Stimulated activated CD4-positive, alpha-beta T cell treated with anti-CD3 and anti-CD28 coated beads, Interleukin-1b, Interleukin-23, amount 100 ng/mL, for 1 hour (primary cell): ENCODE results near the gene COL23A1.

ENCODE experiments used
- DNase-seq, 2 donors: peaks; one replicate each; pipeline ENCODE4 v3.0.0-alpha.2; 2020; ENCODE audit warnings: low read depth in 2 of 2

Gene COL23A1

GRCh38 chr5:178434016-178434761, 156.0 kb downstream of the COL23A1 start:
- no peak for DNase-seq

- no peak for DNase-seq
Observed at GRCh38 chr5:178433273-178433775, 156.9 kb downstream of the COL23A1 start.

DNA sequence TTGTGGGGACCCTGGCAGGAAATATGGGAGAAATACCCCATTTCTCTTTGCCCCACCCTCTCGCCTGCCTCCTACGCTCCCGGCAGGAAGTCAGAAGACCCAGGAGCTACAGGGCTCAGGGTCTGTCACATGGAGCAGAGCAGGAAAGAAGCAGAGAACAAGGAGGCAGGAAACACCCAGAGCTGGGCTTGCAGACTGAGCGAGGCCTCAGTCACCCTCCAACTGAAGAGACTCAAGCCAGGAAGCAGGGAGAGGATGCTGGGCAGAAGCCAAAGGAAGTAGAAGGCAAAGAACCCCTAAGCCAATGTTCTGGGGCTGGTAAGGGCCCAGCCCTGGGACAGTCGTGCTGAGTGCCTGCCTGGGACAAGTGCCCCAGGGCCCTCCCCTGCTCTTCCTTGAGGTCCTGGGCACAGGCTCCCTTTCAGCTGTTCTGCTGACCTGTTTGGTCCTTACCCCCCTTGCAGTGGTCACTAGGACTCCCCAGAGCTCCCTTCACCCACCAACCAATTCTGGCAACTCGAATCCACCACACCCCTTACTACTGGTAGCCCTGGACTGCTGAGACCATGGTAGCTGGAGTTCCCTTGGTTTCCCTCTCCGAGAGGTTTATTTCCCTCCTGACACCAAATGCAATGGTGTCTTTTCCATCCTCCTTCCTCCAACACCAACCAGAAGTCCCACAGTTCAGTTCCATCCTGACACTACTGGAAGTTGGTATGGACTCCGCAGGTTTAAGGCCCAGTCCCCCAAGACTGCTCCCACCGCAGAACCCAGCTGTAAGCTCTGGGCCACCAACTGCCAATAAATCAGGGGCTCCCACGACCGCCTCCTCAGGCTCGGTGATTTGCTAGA, 157.5 kb downstream of the COL23A1 start:
- no peak for DNase-seq

- DNase-seq = no peak
Observed at GRCh38 chr5:178431782-178432165, 158.4 kb downstream of the COL23A1 start.

DNA sequence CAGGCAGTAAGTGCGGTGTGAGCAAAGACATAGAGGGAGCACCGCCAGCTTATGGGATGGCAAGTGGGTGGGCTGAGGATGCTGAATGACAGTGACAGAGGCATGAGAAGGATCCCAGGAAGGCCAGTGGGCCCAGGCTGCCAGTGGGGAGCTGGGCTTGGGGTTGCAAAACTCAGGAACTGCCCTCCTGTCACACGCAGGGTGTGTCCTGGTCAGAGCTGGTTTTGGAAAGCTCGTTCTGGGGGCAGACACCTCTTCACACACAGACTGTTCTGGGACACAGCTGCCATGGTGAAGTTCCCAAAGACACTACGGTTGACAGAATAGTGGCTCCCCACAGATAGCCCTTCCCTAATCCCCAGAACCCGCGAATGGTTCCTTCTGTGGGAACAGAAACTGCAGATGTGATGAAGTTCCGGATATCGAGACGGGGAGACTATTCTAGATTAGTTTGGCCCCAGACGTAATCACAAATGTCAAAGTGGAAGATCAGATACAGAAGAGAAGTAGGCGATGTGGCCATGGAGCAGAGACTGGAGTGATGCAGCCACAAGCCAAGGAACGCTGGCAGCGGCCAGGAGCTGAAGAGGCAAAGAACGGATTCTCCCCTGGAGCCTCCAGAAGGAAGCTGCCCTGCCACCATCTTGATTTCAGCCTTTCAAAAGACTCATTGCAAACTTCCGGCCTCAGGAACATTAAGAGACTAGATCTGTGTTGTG, 159.0 kb downstream of the COL23A1 start:
- no peak for DNase-seq

- no peak for DNase-seq
Observed at GRCh38 chr5:178430186-178431062, 159.8 kb downstream of the COL23A1 start.

DNA sequence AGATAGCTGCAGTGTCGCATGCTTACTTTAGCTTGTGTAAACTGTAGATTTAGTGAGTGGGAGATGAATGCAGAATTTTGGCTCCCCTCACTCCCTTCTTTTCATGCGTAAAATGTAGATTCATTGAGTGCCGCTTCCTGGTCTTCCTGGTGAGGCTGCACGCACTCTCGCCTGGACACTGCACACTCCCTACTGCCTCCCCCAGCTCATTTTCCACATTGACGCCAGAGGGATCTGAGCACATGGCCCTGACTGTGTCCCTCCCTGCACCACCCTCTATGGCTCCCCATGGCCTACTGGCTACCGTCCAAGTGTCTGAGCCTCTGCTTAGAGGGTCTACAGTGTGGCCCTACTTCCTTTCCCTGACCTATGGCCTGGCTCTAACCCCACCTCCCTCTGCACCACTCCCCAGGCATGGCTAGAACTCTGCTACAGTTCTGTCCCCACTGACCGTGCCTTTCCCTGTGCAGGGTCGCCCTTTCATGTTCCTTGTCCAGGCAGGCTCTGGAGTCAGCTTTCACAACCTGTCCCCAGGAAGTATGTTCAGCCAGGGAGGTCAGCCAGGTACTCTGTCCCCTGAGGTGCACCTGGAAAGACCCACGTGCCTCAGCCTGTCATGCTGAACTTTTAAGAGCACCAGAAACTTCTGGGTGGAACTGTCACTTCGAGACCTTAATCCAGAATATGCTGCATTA, 160.6 kb downstream of the COL23A1 start:
- no peak for DNase-seq

DNA sequence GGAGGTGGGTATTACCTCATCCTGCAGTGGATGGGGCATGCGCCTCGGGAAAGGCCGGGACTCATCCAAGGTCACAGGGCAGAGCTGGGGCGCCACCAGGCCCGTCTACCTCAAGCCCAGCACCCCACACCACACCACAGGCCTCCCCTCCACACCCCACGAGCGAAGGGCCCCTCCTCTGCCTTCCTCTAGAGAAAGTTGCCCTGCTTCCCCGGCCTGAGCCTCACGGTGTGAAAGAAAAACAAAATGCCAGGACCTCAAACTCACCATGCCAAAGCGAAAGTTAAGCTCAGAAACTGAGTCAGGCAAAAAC, 161.1 kb downstream of the COL23A1 start:
- DNase-seq = no peak

DNA sequence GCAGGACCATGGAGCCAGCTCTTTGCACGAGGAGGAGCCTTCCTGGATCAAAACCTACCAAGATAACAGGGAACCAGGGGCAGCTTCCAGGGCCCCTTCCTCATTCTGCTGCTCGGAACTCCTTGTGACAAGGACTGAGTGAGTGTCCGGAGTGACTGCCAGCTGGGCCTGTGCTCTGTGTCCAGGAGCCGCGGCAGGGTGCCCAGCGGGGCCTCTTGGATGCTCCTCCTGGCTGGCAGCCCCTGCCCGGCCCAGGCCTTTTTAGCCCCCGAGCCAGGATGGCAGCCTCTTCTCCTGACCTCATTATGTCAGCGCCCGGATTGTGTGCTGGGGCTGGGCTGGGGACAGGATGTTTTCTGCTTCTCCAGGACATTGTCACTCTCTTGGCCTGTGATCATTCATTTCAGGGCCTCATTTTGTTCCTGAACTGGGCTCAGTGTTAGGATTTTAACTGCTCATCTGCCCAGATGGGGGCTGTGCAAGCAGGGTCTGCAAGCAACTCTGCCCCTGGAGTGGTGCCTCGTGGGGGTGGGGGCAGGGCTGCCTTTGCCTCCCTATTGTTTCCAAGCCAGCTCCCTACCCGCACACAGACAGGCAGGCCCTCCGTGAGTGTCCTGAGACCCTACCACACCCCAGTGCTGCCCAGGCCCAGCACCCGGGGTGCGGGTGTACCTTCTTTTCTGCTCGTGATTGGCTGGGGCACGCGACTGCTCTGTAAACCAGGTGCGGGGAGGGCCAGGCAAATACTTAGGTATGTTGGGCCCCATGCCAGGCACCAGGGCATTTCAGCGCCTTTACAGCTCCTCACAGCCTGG, 161.6 kb downstream of the COL23A1 start:
- no peak for DNase-seq

DNA sequence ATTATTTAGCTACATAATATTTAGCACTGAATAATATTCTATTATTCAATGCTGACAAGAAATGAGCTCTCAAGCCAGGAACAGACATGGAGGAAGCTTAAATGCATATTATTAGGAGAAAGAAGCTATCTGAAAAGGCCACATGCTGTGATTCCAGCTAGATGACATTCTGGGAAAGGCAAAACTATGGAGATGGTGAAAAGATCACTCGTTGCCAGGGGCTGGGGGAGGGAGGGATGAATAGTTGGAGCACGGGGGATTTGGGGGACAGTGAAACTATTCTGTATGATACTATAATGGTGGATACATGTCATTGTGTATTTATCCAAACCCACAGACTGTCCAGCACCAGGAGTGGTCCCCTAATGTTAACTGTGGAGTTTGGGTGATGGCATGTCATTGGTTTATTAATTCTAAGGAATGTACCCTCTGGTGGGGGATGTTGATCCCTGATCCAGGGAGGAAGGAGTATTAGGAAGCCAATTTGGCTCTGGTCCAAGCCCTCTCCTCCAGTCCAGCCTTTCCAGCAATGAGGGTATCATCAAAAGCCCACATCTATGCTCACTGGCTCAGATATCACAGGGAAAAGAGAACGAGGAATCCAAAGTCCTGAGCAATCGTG, 162.5 kb downstream of the COL23A1 start:
- DNase-seq = no peak

- DNase-seq = no peak
Observed at GRCh38 chr5:178426326-178427130, 163.7 kb downstream of the COL23A1 start.

DNA sequence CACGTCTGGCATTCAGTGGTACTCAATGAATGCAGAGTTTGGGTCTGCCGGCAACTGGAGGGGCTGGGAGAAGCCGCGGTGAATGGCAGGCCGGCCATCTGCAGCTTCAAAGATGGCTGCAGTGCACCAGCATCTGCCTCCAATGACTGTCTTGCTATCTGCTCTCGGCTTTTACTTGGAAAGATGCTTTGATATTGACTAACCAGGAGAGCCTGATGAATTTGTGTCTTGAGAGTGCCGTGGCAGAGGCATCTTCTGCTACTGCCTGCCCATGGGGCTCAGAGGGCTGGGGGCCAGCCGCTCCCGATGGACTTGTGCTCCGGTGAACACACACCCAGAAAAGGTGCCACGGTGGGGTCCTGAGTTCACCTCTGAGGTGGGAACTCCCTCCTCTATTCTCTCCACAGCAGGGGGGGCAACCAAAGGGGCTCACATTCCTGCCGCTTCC, 164.5 kb downstream of the COL23A1 start:
- no peak for DNase-seq

DNA sequence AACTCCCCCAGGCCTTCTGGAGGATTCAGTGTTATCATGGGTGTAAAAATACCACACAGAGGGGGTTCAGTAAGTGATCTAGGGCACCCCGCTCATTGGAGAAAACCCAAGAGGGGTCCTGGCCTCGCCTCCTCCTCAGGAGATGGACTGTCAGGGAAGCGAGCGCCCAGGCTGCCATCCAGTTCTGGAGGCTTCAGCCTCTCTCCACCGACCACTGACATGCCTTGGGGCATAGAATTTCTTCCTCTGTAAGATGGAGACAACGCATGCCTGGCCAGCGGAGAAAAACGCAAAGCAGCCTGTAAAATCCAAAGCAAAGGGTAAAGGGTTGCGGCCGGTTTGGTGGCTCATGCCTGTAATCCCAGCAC, 165.4 kb downstream of the COL23A1 start:
- DNase-seq = no peak

DNA sequence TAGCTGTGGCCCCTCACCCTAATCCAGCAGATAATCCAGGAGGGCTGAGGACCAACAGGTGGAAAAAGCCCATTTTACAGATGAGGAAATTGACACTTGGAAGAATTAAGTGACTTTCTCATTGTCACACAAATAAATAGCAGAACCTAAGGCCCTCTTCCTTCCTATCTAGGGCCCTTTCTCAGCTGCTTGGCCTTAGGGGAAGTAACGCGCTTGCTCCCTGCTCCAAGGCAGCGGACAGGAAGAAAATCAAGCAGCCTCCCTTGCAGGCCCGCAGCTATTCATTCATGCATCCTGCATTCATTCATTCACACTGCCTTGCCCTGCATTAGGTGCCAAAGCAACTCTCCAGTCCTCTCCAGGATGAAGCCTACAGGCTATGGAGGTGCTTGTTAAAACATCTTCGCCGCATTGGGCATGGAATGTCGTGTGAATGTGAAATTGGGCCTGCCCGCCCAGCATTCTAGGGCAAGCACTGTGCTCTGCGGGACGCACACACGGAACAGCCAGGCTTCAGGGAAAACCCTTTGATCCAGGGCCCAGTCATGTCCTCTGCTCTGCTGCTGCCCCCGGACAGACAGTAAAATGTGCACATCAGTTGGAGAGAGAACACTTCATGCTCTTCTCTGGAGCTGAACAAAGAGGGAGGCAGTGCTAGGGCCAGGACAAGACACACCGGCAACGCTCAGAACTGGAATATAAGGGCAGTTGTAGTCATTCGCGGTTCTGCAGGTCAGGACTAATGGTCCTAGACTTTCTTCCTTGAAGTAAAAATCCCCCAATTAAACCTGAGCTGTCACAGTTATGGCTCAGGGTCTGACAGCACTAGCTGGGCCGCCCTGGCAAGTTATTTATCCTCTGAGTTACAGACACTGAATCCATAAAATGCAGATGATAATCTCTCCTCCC, 166.0 kb downstream of the COL23A1 start:
- no peak for DNase-seq

DNA sequence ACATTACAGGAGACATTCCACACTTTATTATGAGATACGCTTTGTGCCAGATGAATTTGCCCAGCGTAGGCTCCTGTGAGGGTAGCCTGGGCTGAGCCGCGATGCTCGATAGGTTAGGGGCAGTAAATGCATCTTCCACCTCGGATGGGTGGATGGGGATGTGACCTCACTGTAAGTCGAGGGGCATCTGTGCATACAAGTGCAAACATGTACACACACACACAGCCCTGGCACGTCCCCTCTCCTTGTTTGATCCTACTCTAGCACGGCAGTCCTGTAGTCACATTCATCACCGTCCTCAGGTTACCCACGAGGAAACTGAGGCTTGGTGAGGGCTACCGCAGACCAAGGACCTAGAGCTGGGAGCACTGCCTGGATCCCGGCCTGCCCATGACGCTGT, 166.8 kb downstream of the COL23A1 start:
- no peak for DNase-seq

GRCh38 chr5:178422400-178422775, 167.8 kb downstream of the COL23A1 start:
- DNase-seq = no peak

DNA sequence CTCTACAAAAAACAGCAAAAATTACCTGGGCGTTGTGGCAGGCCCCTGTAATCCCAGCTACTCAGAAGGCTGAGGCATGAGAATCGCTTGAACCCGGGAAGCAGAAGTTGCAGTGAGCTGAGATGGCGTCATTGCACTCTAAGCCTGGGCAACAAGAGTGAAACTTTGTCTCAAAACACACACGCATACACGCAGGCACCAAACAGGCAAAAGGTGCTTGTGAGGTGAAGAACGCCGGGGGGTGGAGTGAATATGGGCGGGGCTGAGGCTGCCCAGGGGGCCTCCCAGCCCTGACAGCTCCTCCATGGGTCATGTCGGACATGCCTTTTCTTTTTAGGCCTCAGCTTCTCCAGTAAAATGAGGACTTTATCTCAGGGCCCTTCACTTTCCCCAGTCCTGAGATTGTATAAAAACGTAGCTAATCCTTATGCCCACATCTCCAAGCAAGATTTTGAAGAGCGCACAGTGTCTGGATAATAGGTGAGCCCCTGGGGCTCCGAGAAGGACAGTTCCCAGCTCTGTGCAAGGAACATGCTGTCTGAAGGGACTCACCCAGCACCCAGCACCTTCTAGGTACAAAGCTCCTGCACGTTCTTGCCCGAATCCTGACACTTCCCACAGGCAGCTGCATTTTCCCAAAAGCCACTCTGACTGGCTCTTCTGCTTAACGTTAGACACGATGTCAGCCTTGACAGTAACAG, 168.3 kb downstream of the COL23A1 start:
- no peak for DNase-seq
